WTC11 (cell line): ENCODE measurements around the gene MYO5B.

Experiments used
- ESRRA ChIP-seq: sonication (generic); formaldehyde crosslinking; IDR thresholded peaks from 2 replicates; pipeline ENCODE4 v1.8.1; 2022; ENCODE audit warnings: mild to moderate bottlenecking, missing genetic modification reagents, borderline replicate concordance
- JUN ChIP-seq: sonication (generic); formaldehyde crosslinking; IDR thresholded peaks from 2 replicates; pipeline ENCODE4 v1.8.0; 2023; ENCODE audit warnings: mild to moderate bottlenecking, missing genetic modification reagents

GRCh38 chr18:49967171-49967570 is 227.8 kb downstream of the MYO5B start:
- no peak for TF ChIP-seq ESRRA (CRISPR knock-in tag)
- TF ChIP-seq JUN: no peak
